Transverse colon (tissue), 4 donors: ENCODE results near the gene KLF18. TPM values are rescaled to one million over a fixed set of nuclear protein-coding genes. Genes with fewer than 3 reads are reported as not detected.
"Not testable (repeated sequence)": the region's sequence is repeated elsewhere in the genome, so short reads cannot be mapped to it uniquely, and the experiment has no call there.

Experiments
- DNase-seq: peaks from one replicate; pipeline ENCODE4 v3.0.0-alpha.2; 2019
- H3K27ac ChIP-seq, 4 donors: fragments of 200-600 bp; sonication (generic); 2 replicates each; pipeline ENCODE4 v1.5.1; 2016 to 2018; ENCODE audit warnings: inconsistent platforms in 4 of 4
- H3K27me3 ChIP-seq: fragments of 200-600 bp; sonication (generic); 2 replicates; pipeline ENCODE4 v1.5.1; 2017; ENCODE audit warnings: inconsistent platforms
- H3K36me3 ChIP-seq, 4 donors: fragments of 200-600 bp; sonication (generic); 2 replicates each; pipeline ENCODE4 v1.5.1; 2017 to 2019; ENCODE audit warnings: inconsistent platforms in 4 of 4
- H3K4me1 ChIP-seq, 4 donors: fragments of 200-600 bp; sonication (generic); 2 replicates each; pipeline ENCODE4 v1.5.1; 2017 to 2020; ENCODE audit warnings: inconsistent platforms in 4 of 4
- H3K4me3 ChIP-seq, 4 donors: fragments of 200-600 bp; sonication (generic); 1 replicate in 1 of 4; 2 replicates in 3 of 4; pipeline versions ENCODE4 v1.5.1 to v1.6.1; 2017 to 2019; ENCODE audit warnings: inconsistent platforms in 4 of 4
- H3K9me3 ChIP-seq, 2 donors: fragments of 200-600 bp; sonication (generic); 2 replicates each; pipeline ENCODE4 v1.5.1; 2017 to 2019; ENCODE audit warnings: inconsistent platforms in 2 of 2
- CTCF ChIP-seq, 5 experiments: fragments of 200-600 bp in 3 of 5; fragments of 450-650 bp in 2 of 5; sonication (generic) in 3 of 5; IDR thresholded peaks; 1 replicate in 2 of 5; 2 replicates in 3 of 5; pipeline ENCODE4 v1.5.1; 2016 to 2017; ENCODE audit warnings: antibody characterized with exemption in 5 of 5, inconsistent platforms in 3 of 5, mild to moderate bottlenecking in 2 of 5, moderate library complexity in 1 of 5
- EP300 ChIP-seq: sonication (generic); formaldehyde crosslinking; IDR thresholded peaks from one replicate; pipeline ENCODE4 v1.6.1; 2017; ENCODE audit warnings: antibody characterized with exemption, low read depth
- POLR2A ChIP-seq: fragments of 450-650 bp; IDR thresholded peaks from one replicate; pipeline ENCODE4 v1.6.1; 2016; ENCODE audit warnings: antibody characterized with exemption, mild to moderate bottlenecking, moderate library complexity
- POLR2AphosphoS5 ChIP-seq, 3 donors: sonication (generic); formaldehyde crosslinking; IDR thresholded peaks; one replicate each; pipeline ENCODE4 v1.6.1; 2016; ENCODE audit warnings: antibody characterized with exemption in 3 of 3
- WGBS, 2 donors: methylation state at CpG; one replicate each; pipeline ENCODE4 v1.1.5; 2018; ENCODE audit warnings: low coverage in 1 of 2; 5-methylcytosine and 5-hydroxymethylcytosine counted together
- in situ Hi-C, 4 donors: fragments of 200-750 bp; cut with MboI; loops; one replicate each; pipeline versions ENCODE4 v1.15.0 to v1.15.1; 2017; ENCODE audit warnings: low sequenced_read_pairs in 3 of 4, low pct_ligation_motif_present in 1 of 4, low pct_unique_long_range_greater_than_20kb in 1 of 4
- intact Hi-C: fragments of 100-400 bp; cut with DNase I; formaldehyde crosslinking; loops from one replicate; pipeline ENCODE4 v1.15.1; 2023; ENCODE audit warnings: low total_unique reads
- total RNA-seq, 4 donors: library from RNA; depleted of rRNA; stranded (reverse); fragments of >200 nt; gene quantifications; one replicate each; pipeline ENCODE4 v1.1.0, GENCODE V29; 2016

Gene KLF18
- total RNA-seq, 4 donors from 2014 or later = not detected

GRCh38 chr1:44120398-44120949 is 21.0 kb downstream of the KLF18 start:
- intact Hi-C loops = no loop called here
- Histone ChIP-seq H3K36me3 (no peaks in the 10 kb centered on the region), H3K9me3 (no peaks in the 10 kb centered on the region), H3K27me3 (peaks cover 18% of the 10 kb centered on the region), H3K27ac (no peak overlapping the region), H3K4me1 (no peaks in the 10 kb centered on the region), H3K4me3 (no peak overlapping the region)
- WGBS, 2 donors = 77 to 81% methylated on average over 3 to 5 of the region's 5 CpGs
- in situ Hi-C loops = no loop called here
- no peak for DNase-seq
- TF ChIP-seq POLR2A (no peak), POLR2AphosphoS5 (IDR thresholded peaks at IDR 0.05) (no peak), EP300 (no peak), CTCF (IDR thresholded peaks at IDR 0.05) (no peak)

- intact Hi-C loops = no loop called here
- Histone ChIP-seq H3K4me1 (no peaks in the 10 kb centered on the region), H3K27me3 (peaks cover 14% of the 10 kb centered on the region), H3K36me3 (no peaks in the 10 kb centered on the region), H3K9me3 (no peaks in the 10 kb centered on the region), H3K4me3 (no peak overlapping the region), H3K27ac (no peak overlapping the region)
- no peak for DNase-seq
- in situ Hi-C loops = no loop called here
- 83 to 89% methylated on average over 5 to 6 of the region's 6 CpGs for WGBS, 2 donors
- TF ChIP-seq POLR2A (no peak), EP300 (no peak), CTCF (IDR thresholded peaks at IDR 0.05) (no peak)
These were observed 21.9 kb downstream of the KLF18 start for GRCh38 chr1:44119525-44119924.

- H3K27ac ChIP-seq = no peak within 1 kb of the TSS
- no peaks in the 10 kb centered on the region for H3K36me3 ChIP-seq
- peaks cover 10% of the 10 kb centered on the region for H3K27me3 ChIP-seq
- in situ Hi-C loops (no loop called here), intact Hi-C loops (no loop called here)
- DNase-seq = no peak
- no peak within 1 kb of the TSS for H3K4me3 ChIP-seq
- no peaks in the 10 kb centered on the region for H3K9me3 ChIP-seq
- WGBS, 2 donors = 92 to 100% methylated on average over 1 to 18 of the region's 25 CpGs
- no peaks in the 10 kb centered on the region for H3K4me1 ChIP-seq
- TF ChIP-seq POLR2AphosphoS5 (IDR thresholded peaks at IDR 0.05) (no peak), CTCF (IDR thresholded peaks at IDR 0.05) (no peak), EP300 (no peak), POLR2A (no peak)
These were observed 22.7 kb downstream of the KLF18 start, which contains the start of gene KLF17 for GRCh38 chr1:44118682-44119081. KLF17 (plus strand) TSS chr1:44118821; CDS start chr1:44118908, 87 bp downstream.

- H3K4me1 ChIP-seq, intact Hi-C loops, DNase-seq, H3K36me3 ChIP-seq, in situ Hi-C loops, H3K27me3 ChIP-seq, H3K4me3 ChIP-seq, H3K9me3 ChIP-seq, H3K27ac ChIP-seq: not testable (repeated sequence)
- 97 to 100% methylated on average over 1 to 10 of the region's 10 CpGs for WGBS, 2 donors
These were observed 24.2 kb downstream of the KLF18 start for GRCh38 chr1:44117272-44117671.

- WGBS, 2 donors = 78 to 84% methylated on average over 7 of the region's 7 CpGs
- Histone ChIP-seq H3K27me3 (no peaks in the 10 kb centered on the region), H3K9me3 (no peaks in the 10 kb centered on the region), H3K36me3 (no peaks in the 10 kb centered on the region), H3K4me1 (no peaks in the 10 kb centered on the region), H3K27ac (no peak overlapping the region), H3K4me3 (no peak overlapping the region)
- intact Hi-C loops (no loop called here), in situ Hi-C loops (no loop called here)
- DNase-seq = no peak
- TF ChIP-seq EP300 (no peak), POLR2AphosphoS5 (IDR thresholded peaks at IDR 0.05) (no peak), POLR2A (no peak), CTCF (IDR thresholded peaks at IDR 0.05) (no peak)
These were observed 27.3 kb downstream of the KLF18 start for GRCh38 chr1:44114098-44114497.
